GM21515 (cell line): ENCODE data around the gene SGK1.

Experiments
- ATAC-seq: cut with Tn5 transposase; IDR thresholded peaks from one replicate; pipeline ENCODE4 v1.9.1; 2021; ENCODE audit not compliant: unreplicated experiment

The SGK1 gene

DNA sequence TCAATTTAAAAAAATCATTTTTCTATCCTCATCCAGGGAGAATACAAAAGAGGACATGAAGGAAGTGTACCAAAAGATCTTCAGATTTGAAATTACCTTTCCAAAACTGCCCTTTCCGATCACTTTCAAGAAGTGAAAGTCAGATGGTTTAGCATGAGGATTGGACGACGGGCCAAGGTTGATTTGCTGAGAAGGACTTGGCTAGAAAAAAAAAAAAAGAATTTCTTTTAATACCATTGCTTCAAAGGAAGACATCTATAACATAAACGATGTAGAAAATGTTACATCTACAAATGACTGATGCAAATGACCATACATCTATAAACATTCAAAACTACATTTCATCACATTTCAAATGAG, 144.6 kb downstream of the SGK1 start:
- ATAC-seq = no peak

DNA sequence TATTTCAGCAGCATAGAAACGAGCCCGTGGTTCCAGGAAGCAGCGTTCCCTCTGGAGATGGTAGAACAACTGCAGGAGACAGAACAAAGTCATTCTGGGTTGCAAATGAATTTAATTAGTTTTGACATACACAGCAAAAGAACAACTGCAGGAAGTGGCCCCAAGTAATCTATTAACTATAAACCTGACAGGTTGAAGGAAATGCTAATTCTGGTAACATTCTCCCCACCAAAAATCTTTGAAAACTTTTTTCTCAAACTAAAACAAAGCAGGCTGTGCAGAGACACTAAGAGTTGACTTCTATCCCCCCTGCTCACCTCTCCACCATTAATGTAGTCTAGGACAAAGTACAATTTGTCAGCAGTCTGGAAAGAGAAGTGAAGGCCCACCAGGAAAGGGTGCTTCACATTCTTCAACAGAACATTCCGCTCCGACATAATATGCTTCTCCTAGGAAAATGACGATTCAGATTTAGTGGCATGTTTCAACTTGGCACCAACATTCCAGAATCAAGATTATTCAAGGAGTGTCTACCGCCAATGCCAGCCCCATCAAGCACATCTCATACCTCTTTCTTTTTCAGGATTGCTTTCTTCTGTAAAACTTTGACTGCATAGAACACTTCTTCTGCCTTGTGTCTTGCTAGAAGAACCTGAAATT, 145.1 kb downstream of the SGK1 start:
- no peak for ATAC-seq

DNA sequence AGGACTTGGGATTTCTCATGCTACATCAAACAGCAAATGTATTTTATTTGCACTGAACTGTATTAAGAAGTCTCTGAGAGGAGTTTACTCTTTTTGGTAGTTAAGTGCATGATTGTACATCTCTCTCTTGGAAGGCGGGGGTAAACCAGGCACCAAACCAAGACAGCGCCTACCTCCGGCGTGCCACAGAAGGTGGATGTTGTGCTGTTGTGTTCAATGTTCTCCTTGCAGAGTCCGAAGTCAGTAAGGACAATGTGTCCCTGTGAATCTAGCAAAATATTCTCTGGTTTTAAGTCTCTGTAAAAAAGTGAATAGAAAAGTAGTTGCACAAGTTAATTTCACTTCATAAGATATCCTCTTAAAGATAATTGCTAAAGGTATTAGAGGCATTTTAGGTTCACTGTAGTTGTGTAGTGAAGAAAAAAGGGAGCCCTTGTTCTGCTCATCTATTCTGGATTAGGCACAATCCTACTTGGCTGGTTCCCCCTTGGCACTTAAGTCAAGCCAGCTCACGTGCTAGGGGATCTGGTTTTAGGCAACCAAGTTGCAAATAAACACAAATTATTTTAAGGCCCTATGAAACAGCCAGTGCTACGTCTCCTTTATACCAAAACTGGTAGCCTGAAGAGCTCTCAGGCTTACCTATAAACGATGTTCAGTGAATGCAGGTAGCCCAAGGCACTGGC, 145.7 kb downstream of the SGK1 start:
- no peak for ATAC-seq

DNA sequence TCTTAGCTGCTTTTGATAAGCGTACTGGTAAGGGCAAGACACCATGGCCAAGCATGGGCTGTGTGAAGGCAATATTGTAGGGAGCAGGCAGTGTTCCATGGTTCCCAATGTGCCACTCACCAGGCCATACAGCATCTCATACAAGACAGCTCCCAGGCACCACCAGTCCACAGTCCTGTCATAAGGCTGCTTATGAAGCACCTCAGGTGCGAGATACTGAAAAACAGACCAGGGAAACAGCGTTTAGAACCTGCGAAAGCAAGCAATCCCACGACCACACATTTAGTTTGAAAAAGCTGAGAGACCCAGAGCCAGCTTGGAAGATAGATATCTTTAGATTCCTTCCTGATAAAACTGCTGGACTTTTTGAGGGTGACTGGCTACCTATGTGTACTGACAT, 146.4 kb downstream of the SGK1 start:
- no peak for ATAC-seq

DNA sequence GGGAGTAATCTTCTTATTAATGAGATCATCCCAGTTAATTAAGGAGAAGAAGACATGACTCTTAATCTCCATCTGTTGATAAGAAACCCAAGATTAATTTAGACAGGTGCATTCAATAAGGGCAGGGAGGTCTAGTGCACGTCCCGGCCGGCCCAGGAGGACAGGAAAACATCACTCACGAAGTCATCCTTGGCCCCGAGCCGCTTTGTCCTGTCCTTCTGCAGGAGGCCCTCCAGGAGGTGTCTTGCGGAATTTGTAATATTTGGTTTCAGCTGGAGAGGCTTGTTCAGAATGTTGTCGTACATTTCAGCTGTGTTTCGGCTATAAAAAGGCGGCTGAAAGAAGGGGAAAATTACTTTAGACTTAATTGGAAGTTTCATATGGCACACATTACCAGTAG, 147.1 kb downstream of the SGK1 start:
- ATAC-seq = no peak

DNA sequence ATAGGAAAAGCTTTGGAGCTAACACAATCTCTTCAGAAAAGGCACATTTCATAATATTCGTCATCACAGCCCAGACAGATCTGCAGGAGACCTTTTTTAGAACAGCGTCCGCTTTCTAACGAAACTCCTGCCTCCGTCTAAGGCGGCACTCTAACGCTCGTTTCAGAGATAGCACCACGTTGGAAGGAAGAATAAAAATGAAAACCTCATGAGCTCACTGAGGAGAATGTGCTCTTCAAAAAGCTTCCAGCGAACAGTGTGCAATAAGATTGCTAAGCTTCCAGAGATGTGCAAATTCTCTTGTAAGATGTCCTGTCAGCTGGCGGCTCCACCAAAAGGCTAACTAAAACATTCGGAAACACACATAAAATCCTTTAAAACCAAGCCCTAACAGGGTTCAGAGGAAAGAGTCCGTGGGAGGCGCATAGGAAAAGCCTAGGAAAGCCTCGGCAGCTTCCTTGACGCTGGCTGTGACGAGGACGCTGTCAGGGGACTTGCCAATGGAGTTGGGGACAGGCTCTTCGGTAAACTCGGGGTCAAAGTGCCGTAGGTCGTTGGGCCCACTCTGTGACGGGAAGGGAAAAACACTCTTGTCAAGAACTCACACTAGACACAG, 147.9 kb downstream of the SGK1 start:
- no peak for ATAC-seq

DNA sequence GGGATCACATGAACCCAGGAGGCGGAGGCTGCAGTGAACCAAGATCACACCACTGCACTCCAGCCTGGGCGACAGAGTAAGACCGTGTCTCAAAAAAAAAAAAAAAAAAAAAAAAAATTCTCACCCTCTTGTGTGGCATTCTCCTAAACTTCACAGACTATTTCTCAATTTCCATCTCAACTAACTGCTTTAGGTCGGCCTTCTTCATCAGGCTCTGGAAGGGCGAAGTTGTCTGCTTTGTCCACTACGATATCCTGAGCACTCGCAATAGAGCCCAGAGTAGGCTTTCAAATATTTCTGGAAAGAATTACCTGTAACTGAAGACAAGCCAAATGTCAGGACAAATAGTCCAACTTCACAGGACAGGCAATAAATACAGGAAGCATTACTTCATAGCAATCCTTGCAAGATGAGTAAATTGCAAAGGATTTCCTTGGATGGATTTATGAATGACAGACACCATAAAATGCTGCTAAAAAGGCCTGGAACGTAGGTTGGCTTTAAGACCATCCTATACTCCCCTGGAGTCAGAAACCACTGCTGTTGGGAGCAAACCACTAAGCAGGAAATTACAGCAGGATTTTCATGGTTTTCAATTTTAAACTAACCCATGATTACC, 149.2 kb downstream of the SGK1 start:
- no peak for ATAC-seq

DNA sequence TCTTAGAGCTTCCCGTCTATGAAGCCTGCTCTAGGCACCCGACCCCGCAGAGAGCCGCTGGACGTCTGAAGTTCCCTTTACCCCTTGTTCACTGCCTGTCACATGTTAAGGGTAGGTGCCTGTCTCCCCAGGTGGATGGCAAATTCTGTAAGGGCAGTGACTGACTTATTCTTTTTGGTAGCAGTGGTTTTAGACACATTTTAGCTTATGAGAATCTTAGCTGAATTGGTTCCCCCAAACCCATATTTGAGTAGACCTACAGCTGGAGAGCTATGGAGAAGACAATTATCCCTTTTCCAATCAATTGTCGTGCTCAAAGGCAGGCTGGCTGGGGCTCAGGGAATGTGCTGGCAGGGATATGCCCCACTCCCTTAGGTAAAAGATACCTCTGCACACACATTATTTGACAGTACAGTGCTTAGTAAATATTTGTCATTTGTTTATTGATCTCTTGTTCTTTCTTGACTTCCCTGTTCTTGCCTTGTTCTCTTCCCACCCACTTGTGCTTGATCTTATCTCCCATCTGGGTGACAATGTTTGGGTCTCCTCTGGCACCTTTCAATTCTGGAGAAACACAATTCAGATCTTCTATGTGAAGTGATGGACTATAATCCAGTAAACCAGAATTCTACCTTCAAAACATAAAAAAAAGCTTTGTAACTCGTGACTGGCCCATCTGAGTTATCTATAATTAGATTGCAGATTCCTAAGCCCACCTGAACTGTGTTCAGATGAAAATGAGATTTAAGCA, 151.2 kb downstream of the SGK1 start:
- no peak for ATAC-seq

DNA sequence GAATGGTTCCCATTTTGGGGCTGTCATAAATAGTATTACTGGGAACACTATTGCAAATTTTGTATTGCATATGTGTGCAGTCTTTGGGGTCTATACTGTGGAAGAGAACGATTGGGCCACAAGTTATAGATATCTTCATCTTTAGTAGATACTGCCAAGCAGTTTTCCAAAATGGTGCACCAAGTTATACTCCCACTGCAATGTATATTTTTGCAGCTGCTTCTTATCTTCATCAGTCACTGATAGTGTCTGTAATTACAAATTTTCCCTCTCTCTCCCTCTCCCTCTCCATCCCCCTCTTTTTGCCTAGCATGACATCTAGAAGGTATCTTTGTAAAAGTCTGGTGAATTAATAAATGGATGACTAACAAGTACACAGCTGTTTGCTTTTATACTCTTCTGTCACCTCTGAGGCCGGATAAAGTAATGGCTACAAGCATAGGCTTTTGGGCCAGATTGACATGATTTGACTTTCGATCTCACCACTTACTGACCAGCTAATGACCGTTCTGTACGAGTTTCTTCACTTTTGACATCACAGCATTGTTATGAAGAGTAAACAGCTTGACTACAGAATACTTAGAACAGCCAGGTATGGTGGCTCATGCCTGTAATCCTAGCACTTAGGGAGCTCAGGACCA, 152.2 kb downstream of the SGK1 start:
- no peak for ATAC-seq

DNA sequence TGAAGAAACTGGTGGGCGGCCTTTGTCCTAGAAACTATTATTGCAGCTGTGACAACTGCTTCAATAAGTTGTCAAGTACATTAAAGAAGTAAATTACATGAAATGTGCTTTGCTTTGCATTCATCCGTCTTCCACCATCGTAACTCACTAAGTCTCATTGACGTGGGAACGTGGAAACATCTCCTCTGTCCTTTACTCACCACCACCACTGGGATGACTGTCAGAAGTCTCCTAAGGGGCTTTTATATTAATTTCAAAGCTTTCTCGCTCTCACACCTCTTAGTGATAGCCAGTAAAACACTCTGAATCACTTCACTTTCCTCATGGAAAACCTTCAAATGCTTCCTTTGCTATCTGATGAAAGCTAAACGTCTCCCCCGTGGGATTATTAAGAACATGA, 153.6 kb downstream of the SGK1 start:
- no peak for ATAC-seq

DNA sequence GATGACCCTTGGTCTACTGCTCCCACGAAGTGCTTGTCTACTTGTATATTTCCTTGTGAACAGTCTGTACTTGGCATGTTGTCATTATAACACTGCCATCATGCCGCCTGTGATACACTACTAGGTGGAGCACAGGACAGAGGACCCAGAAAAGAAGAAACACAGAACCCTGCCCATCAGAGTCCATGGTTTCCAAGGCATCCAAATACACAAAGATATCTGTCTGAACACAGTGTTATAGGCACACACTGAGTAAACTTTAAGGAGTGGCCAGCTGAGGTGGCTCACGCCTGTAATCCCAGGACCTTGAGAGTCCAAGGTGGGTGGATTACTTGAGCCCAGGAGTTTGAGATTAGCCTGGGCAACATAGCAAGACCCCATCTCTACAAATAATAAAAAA, 155.0 kb downstream of the SGK1 start:
- ATAC-seq = no peak

DNA sequence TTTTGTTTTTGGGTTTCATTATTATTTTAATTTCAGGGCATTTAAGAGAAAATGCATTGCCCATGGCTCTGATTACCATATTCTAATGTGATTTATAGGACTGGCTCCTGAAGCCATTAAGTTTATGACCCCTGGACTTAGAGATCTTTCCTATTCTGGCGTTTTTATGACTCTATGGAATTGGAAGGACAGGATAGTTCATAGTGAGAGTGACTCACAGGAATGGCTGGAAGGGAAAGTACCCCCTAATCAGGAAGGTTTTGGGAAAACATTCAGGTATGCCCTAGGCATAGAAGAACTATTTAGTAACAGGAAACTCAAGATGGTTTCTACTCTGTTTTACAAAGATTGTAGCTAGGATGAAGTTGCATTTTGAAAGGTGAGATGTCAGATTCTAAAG, 156.9 kb downstream of the SGK1 start:
- ATAC-seq = no peak

DNA sequence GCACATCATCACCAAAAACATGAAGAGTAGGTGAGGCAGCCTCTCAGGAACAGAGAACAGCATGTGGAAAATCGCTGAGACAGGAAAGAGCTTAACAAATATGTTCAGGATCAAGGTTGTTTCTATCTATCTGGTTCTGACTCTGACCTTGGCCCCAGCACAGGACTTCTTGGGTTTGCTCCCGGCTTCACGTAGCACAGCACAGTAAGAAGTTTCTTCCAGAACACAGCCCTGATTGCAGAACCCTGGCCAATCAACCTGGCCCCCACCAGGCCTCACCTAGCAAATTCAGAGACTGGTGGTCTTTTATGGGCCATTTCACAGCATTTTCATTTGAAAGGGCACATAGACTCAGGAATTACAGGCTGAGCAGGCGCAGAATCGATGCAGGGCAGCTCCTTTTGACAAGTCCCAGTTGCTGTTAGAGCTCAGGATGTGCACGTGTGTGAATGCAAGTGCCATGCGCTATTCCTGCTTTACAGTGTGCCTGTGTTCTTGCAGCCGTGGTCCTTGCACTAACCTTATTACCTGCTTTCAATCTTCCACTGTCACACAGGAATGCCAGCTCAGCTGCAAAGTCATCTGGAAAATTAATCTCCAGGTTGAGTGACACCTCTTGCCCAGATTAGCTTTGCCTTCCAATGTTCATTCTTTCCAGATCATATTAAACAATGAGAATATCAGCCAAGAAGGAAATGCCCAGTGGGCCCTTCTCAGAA, 165.0 kb downstream of the SGK1 start:
- no peak for ATAC-seq

DNA sequence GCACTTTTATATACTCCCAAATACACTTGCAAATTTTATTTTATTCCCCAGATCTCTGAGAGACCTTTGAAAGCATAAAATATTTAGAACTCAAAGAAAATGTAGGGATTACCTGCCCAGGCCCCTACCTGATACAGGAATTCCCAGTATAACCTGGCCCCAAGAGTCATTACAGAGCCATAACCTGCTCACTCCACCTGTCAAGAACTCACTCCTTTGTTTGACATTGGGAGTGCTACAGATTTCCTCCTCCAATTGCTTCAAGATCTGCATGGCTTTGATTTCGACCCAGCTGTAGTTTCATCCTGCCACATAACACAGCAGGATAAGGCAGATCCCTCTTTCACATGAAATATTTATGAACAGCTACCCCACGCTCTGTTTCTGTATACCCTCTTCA, 169.3 kb downstream of the SGK1 start:
- no peak for ATAC-seq

DNA sequence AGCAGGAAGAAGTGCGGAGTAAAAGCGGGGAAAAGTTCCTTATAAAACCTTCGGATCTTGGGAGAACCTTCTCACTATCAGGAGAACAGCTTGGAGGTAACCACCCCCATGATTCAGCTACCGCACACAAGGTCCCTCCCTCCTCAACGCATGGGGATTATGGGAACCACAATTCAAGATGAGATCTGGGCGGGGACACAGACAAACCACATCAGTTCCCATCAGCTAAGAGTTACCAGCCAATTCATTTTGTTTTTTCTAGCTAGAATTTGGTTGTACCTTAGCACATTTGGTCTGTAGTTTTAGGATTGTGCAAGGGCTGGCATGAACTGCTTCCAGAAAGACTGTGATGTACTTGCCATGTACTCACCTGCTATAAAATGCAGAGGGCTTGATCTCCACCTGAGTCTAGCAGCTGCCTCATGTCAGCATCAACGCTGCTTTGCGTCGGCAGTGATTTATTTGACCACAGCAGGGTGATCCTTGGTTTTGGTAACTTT, 170.8 kb downstream of the SGK1 start:
- no peak for ATAC-seq

DNA sequence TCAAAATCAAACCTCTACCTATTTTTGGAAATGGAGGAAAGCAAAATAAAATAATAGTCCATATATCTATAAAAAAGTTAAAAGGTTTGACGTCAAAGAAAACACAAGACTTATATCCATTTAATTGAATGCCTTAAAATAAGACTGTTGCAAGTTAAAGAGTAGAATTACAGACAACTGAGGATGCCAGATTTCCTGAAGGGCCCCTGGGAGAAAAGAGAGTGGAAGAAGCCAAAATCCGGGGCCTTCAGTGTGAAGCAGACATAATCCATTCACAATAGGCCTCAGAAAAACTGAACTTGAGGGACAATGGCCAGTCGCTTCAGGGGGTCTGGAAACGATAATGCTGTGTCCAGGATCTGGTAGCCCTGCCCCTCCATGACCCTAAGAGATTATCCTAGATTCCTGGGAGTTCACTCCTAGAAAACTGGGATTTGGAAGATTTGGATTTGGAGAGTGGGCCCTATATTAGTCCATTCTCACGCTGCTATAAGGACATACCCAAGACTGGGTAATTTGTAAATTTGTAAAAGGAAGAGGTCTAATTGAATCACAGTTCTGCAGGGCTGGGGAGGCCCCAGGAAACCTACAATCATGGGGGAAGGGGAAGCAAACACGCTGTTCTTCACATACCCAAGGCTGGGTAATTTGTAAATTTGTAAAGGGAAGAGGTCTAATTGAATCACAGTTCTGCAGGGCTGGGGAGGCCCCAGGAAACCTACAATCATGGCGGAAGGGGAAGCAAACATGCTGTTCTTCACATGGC, 171.5 kb downstream of the SGK1 start:
- no peak for ATAC-seq

DNA sequence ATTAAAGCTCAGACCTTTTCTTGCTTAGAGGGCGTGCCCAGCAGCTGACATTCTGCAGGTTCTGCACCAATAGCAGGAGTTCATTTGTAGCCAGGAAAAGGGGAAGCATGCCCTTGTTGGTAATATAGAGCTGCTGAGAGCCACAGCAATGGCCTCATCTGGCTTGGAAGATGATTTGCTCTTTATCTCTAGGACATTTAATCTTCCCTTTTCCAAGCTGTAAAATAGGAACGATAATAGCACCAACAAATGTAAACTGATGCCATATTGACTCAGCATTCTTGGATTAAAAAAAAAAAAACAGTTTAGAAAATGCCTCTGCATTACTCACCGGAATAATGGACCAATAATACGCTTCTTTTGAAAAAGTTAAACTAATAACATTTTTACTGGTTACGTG, 172.1 kb downstream of the SGK1 start:
- no peak for ATAC-seq

DNA sequence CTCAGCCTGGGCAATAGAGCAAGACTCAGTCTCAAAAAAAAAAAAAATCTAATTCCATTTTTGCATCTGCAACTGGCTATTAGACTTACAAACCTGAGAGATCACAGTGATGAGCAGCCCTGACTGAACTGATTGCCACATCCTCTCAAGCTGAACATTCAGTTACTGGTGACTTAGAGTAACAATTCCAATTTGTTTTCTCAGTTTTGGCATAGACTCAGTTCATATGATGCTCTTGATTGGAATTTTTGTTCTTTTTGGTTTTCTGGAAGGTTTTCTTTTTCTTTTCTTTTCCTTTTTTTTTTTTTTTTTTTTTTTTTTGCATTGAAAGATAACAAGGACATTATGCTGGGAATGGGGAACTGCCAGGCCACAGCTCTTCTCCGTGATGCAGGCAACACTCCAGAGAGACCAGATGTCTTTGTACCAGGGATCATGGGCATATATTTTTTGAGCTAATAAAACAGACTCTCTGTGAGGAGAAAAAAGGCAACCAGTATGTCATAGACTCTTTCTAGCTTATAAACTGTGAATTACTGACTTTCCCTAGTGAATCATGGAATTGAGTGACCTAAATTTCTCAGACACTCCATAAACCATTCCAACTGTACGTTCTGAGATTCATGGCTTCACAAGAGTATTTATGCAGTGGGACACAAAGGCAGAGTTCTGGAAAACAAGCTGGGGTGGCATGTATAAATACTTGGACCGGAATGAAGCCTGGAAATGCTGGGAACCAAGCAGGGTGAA, 179.5 kb downstream of the SGK1 start:
- ATAC-seq = no peak

DNA sequence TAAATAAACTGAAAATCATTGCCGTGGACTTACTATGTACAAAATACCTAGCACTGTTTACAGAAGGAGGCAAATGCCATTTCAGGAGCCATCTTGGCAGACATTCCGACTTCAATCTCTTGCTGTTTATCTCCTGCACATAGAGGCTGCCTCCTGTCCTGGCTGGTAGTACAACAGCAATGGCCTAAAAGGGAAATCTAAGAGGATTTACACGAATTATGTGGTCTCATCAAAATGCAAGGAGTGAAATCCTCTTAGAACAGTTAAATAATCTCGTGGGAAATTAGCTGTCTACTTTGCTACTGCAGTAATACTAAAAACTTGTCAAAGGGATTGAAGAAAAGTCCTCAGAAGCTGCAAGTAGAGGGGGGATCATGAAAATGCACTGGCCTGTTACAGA, 183.3 kb downstream of the SGK1 start:
- ATAC-seq = no peak
